ENCODE results near the gene KRT2. TPM values are rescaled to one million over a fixed set of nuclear protein-coding genes. Genes with fewer than 3 reads are reported as not detected.

KRT2 gene
- total and polyA plus RNA-seq, 9 of the 15 experiments (the other 6 are each of a cell fraction or from before 2014, with no cell fraction given) = 0.03 to 0.69 (median 0.07) TPM; not detected in 2

- TF ChIP-seq MAZ (CRISPR knock-in tag; conservative IDR thresholded peaks at IDR 0.05 in 1 of 2, IDR thresholded peaks at IDR 0.05 in 1 of 2) (no peak), RBM22 (IDR thresholded peaks at IDR 0.05; ENCODE audit: low read depth, low read length, poor library complexity, severe bottlenecking) (no peak), IFI16 (CRISPR knock-in tag; IDR thresholded peaks at IDR 0.05) (no peak), NCOA4 (IDR thresholded peaks at IDR 0.05; ENCODE audit: partially characterized antibody) (no peak), ESRRA (IDR thresholded peaks at IDR 0.05; ENCODE audit: borderline replicate concordance, low read depth) (no peak), TAF9B (IDR thresholded peaks at IDR 0.05; ENCODE audit: partially characterized antibody) (no peak), CHD2 (IDR thresholded peaks at IDR 0.05; ENCODE audit: low read depth, low read length) (no peak), CC2D1A (IDR thresholded peaks at IDR 0.05) (no peak), PTTG1 (tag; IDR thresholded peaks at IDR 0.05; ENCODE audit: low read depth) (no peak), BRCA1 (IDR thresholded peaks at IDR 0.05) (no peak), BRCA1 (CRISPR knock-in tag; IDR thresholded peaks at IDR 0.05) (no peak), PPARD (CRISPR knock-in tag; IDR thresholded peaks at IDR 0.05) (no peak), ZNF707 (CRISPR knock-in tag; conservative IDR thresholded peaks at IDR 0.05) (no peak), GTF2E2 (tag; IDR thresholded peaks at IDR 0.05) (no peak), MTF1 (CRISPR knock-in tag; IDR thresholded peaks at IDR 0.05; ENCODE audit: borderline replicate concordance) (no peak), CREM (IDR thresholded peaks at IDR 0.05; ENCODE audit: low read depth) (no peak), CBX8 (IDR thresholded peaks at IDR 0.05; ENCODE audit: borderline replicate concordance, extremely low read depth, low read depth, low read length, poor library complexity, severe bottlenecking) (no peak), PKNOX1 (IDR thresholded peaks at IDR 0.05) (peak; percentile 63), CSDE1 (IDR thresholded peaks at IDR 0.05) (no peak), NFRKB (IDR thresholded peaks at IDR 0.05; ENCODE audit: low read depth) (no peak), TEAD4 (IDR thresholded peaks at IDR 0.05; ENCODE audit: low read length) (peak; percentile 71), TEAD4 (CRISPR knock-in tag; IDR thresholded peaks at IDR 0.05; ENCODE audit: borderline replicate concordance) (no peak), ZNF551 (CRISPR knock-in tag; IDR thresholded peaks at IDR 0.05) (no peak), SRSF9 (IDR thresholded peaks at IDR 0.05; ENCODE audit: borderline replicate concordance, low read depth, low read length) (no peak), THRAP3 (IDR thresholded peaks at IDR 0.05; ENCODE audit: borderline replicate concordance) (no peak), IRF9 (tag; IDR thresholded peaks at IDR 0.05) (no peak), ZNF766 (CRISPR knock-in tag; conservative IDR thresholded peaks at IDR 0.05) (0 out of 2 replicates have a peak, but pooled peaks have one; percentile 33), ZNF445 (CRISPR knock-in tag; IDR thresholded peaks at IDR 0.05; ENCODE audit: low read depth) (no peak), CREBBP (IDR thresholded peaks at IDR 0.05; ENCODE audit: low read depth, low read length) (no peak)
Measured at GRCh38 chr12:52660934-52661499, 9.0 kb upstream of the KRT2 start (continued).

Data from K562 (cell line).